DOHH2 (cell line): ENCODE data around the gene ARMC9.

Experiments used
- CTCF ChIP-seq: fragments of 200-600 bp; sonication (generic); IDR thresholded peaks from one replicate; pipeline ENCODE4 v1.5.1; 2014; ENCODE audit warnings: antibody characterized with exemption, mild to moderate bottlenecking, low read depth, low read length; ENCODE audit not compliant: poor library complexity, severe bottlenecking
- EZH2phosphoT487 ChIP-seq: fragments of 200-600 bp; sonication (generic); IDR thresholded peaks from 2 replicates; pipeline ENCODE4 v1.6.1; 2017; ENCODE audit warnings: borderline replicate concordance, mild to moderate bottlenecking, antibody characterized with exemption, low read length, moderate library complexity, mixed read lengths

DNA sequence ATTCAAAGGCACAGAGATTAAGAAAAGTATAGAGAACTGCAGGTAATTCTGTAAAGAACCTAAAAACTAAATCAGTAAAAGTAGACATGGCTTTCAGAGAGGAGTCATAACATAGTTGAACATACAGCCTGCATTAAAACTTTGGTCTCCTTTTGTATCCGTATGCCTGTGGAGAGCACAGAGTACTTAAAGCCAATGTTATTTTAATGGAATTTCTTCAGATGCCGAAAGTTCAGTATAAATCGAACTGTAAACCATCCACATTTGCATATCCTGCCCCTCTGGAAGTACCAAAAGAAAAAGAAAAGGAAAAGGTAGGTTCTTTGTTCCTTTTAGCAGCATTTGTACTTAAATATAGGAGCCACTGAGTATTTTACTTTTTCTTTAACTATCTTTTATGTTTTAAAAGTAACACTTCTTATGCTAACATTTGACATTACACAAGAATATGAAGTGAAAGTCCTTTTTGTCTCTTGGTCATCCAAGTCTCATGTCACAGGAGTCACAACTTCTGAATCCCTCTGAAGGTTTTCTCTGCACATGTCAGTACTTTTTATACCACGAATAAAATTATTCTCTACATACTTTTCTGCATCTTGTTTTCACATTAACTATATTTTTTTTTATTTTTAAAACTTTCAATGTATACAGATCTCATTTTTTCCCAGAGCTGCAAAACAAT is 34.9 kb upstream of the ARMC9 start:
- no peak for TF ChIP-seq CTCF
- no peak for TF ChIP-seq EZH2phosphoT487
